NT2/D1 (cell line): ENCODE measurements around the gene EGFR.

Experiments
- DNase-seq: peaks from one replicate; pipeline ENCODE4 v3.0.0-alpha.2; 2011; ENCODE audit warnings: low read depth, low spot score
- H3K27me3 ChIP-seq: 2 replicates; pipeline ENCODE4 v1.6.0; 2011; ENCODE audit warnings: mild to moderate bottlenecking; ENCODE audit not compliant: insufficient read length, insufficient read depth
- H3K36me3 ChIP-seq: 2 replicates; pipeline ENCODE4 v1.6.1; 2011; ENCODE audit warnings: mild to moderate bottlenecking, low read length, mixed read lengths; ENCODE audit not compliant: insufficient read depth, insufficient read length
- H3K4me1 ChIP-seq: 2 replicates; pipeline ENCODE4 v1.5.1; 2011; ENCODE audit not compliant: insufficient read depth, insufficient read length
- H3K4me3 ChIP-seq: 2 replicates; pipeline ENCODE4 v1.5.1; 2011; ENCODE audit warnings: low read depth; ENCODE audit not compliant: insufficient read length
- H3K9ac ChIP-seq: 2 replicates; pipeline ENCODE4 v1.6.0; 2011; ENCODE audit warnings: low read depth; ENCODE audit not compliant: insufficient read length
- H3K9me3 ChIP-seq: 2 replicates; pipeline ENCODE4 v1.5.1; 2011; ENCODE audit warnings: mild to moderate bottlenecking, low read length; ENCODE audit not compliant: insufficient read depth
- SUZ12 ChIP-seq: IDR thresholded peaks from 2 replicates; pipeline ENCODE4 v1.6.1; 2011; ENCODE audit not compliant: insufficient read length, insufficient read depth; ENCODE audit errors: extremely low read depth
- YY1 ChIP-seq: IDR thresholded peaks from 2 replicates; pipeline ENCODE4 v1.6.1; 2011; ENCODE audit not compliant: insufficient read length, insufficient read depth
- ZNF274 ChIP-seq: IDR thresholded peaks from 2 replicates; pipeline ENCODE4 v1.6.1; 2011; ENCODE audit warnings: mild to moderate bottlenecking, low read depth, low read length

The EGFR gene

GRCh38 chr7:55172161-55172560 lies 153.3 kb downstream of the EGFR start:
- Histone ChIP-seq H3K4me3 (no peak overlapping the region), H3K36me3 (peaks cover 40% of the 10 kb centered on the region), H3K9me3 (no peaks in the 10 kb centered on the region), H3K9ac (no peak overlapping the region), H3K4me1 (no peaks in the 10 kb centered on the region), H3K27me3 (no peaks in the 10 kb centered on the region)
- TF ChIP-seq ZNF274 (no peak), SUZ12 (no peak), YY1 (no peak)
- DNase-seq, result no peak

DNA sequence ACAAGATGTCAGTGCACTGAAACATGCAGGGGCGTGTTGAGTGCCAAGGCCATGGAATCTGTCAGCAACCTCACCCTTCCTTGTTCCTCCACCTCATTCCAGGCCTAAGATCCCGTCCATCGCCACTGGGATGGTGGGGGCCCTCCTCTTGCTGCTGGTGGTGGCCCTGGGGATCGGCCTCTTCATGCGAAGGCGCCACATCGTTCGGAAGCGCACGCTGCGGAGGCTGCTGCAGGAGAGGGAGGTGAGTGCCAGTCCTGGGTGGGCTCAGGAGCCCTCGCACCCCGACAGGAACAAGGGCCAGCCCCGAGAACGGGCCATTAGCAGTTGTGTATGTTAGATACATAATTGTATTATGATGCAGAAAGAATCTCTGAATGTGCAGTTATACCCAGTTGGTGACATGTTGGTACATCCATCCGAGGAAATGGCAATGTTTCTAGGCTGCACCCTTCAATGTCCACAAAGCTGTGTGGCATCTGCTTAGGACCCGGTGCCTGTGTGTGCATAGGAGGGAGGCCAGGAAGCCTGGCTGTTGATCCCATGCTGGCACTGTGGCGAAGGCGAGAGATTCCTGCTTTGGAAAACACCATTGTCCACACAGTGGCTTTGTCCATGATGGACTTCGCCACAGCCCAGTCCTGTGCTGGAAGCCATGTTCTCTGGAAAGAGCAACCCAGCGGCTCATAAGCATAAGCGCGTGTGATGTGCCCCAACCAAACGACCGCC lies 154.2 kb downstream of the EGFR start:
- no peak for DNase-seq
- peaks cover 4% of the 10 kb centered on the region for H3K4me1 ChIP-seq
- TF ChIP-seq ZNF274 (no peak), YY1 (no peak), SUZ12 (no peak)
- no peaks in the 10 kb centered on the region for H3K9me3 ChIP-seq
- H3K27me3 ChIP-seq, result no peaks in the 10 kb centered on the region
- no peak overlapping the region for H3K4me3 ChIP-seq
- H3K36me3 ChIP-seq, result peaks cover 40% of the 10 kb centered on the region
- no peak overlapping the region for H3K9ac ChIP-seq

DNA sequence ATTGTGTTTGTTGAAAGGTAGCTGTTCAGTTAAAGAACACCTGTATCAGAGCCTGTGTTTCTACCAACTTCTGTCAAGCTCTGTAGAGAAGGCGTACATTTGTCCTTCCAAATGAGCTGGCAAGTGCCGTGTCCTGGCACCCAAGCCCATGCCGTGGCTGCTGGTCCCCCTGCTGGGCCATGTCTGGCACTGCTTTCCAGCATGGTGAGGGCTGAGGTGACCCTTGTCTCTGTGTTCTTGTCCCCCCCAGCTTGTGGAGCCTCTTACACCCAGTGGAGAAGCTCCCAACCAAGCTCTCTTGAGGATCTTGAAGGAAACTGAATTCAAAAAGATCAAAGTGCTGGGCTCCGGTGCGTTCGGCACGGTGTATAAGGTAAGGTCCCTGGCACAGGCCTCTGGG lies 154.9 kb downstream of the EGFR start:
- peaks cover 4% of the 10 kb centered on the region for H3K4me1 ChIP-seq
- H3K4me3 ChIP-seq, result no peak overlapping the region
- no peak overlapping the region for H3K9ac ChIP-seq
- no peak for DNase-seq
- no peak for TF ChIP-seq YY1
- no peak for TF ChIP-seq SUZ12
- no peak for TF ChIP-seq ZNF274
- H3K9me3 ChIP-seq, result no peaks in the 10 kb centered on the region
- no peaks in the 10 kb centered on the region for H3K27me3 ChIP-seq
- H3K36me3 ChIP-seq, result peaks cover 44% of the 10 kb centered on the region

- H3K36me3 ChIP-seq, result peaks cover 44% of the 10 kb centered on the region
- no peak for DNase-seq
- H3K27me3 ChIP-seq, result no peaks in the 10 kb centered on the region
- H3K9me3 ChIP-seq, result no peaks in the 10 kb centered on the region
- no peak overlapping the region for H3K9ac ChIP-seq
- no peak for TF ChIP-seq ZNF274
- no peak for TF ChIP-seq SUZ12
- no peak for TF ChIP-seq YY1
- H3K4me3 ChIP-seq, result no peak overlapping the region
- H3K4me1 ChIP-seq, result peaks cover 7% of the 10 kb centered on the region
These were observed 155.6 kb downstream of the EGFR start for GRCh38 chr7:55174456-55174855.

DNA sequence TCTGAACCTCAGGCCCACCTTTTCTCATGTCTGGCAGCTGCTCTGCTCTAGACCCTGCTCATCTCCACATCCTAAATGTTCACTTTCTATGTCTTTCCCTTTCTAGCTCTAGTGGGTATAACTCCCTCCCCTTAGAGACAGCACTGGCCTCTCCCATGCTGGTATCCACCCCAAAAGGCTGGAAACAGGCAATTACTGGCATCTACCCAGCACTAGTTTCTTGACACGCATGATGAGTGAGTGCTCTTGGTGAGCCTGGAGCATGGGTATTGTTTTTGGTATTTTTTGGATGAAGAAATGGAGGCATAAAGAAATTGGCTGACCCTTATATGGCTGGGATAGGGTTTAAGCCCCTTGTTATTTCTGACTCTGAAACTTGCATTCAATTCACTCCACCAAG lies 156.0 kb downstream of the EGFR start:
- H3K9ac ChIP-seq, result no peak overlapping the region
- H3K36me3 ChIP-seq, result peaks cover 44% of the 10 kb centered on the region
- no peaks in the 10 kb centered on the region for H3K27me3 ChIP-seq
- no peak overlapping the region for H3K4me3 ChIP-seq
- DNase-seq, result no peak
- H3K4me1 ChIP-seq, result peaks cover 7% of the 10 kb centered on the region
- H3K9me3 ChIP-seq, result no peaks in the 10 kb centered on the region
- TF ChIP-seq ZNF274, result no peak
- TF ChIP-seq YY1, result no peak
- no peak for TF ChIP-seq SUZ12

- Histone ChIP-seq H3K4me3 (no peak overlapping the region), H3K9ac (no peak overlapping the region), H3K27me3 (no peaks in the 10 kb centered on the region), H3K4me1 (peaks cover 7% of the 10 kb centered on the region), H3K9me3 (no peaks in the 10 kb centered on the region), H3K36me3 (peaks cover 41% of the 10 kb centered on the region)
- TF ChIP-seq ZNF274 (no peak), SUZ12 (no peak), YY1 (no peak)
- DNase-seq, result no peak
These were observed 158.3 kb downstream of the EGFR start for GRCh38 chr7:55177068-55177530.

DNA sequence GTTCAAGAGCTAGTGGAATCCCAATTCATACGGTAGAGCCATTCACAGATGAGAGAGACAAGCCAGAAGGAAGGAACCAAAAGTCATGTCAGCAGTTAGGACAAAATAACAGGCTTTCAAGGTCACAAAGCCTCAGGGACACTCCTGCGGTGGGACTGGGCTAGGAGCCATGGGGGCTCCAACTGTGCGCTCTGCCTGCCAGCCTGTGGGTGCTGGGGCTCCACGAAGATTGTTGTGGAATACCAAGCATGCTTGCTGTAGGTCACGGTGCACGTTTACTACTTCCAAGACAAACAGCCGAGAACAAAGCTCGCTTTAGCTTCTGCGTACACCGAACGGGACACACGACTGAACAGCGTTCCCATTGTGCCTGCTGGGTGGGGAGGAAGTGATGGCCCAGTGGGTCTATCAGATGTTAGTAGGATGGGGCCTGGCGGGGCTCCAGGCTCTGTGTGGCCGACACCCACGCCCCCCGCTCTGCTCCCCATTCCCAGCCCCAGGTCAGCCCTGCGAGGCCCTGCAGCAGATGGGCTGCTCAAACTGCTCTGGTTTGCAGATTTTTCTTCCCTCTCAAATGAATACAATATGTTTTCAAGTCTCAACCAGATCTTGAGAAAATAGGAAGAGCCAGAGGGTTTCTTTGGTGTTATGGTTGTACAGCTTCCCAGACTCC lies 158.9 kb downstream of the EGFR start:
- no peaks in the 10 kb centered on the region for H3K27me3 ChIP-seq
- no peak for TF ChIP-seq YY1
- no peak for TF ChIP-seq SUZ12
- no peak for TF ChIP-seq ZNF274
- no peaks in the 10 kb centered on the region for H3K9me3 ChIP-seq
- DNase-seq, result no peak
- H3K4me1 ChIP-seq, result peaks cover 7% of the 10 kb centered on the region
- H3K9ac ChIP-seq, result no peak overlapping the region
- H3K36me3 ChIP-seq, result peaks cover 36% of the 10 kb centered on the region
- H3K4me3 ChIP-seq, result no peak overlapping the region
